NOMO-1 treated with DMSO at 0.1 percent for 48 hours (cell line): Measurements from ENCODE around the gene FAM13B.
"Not testable (repeated sequence)": the region's sequence is repeated elsewhere in the genome, so short reads cannot be mapped to it uniquely, and the experiment has no call there.

ENCODE experiments used
- DNase-seq: peaks from one replicate; lab custom pipeline; 2025; ENCODE audit not compliant: unreplicated experiment; lab: John Stamatoyannopoulos, UW

Gene FAM13B

GRCh38 chr5:138032572-138033385 lies at the start of gene FAM13B:
TSS of gene FAM13B (minus strand) at chr5:138033079. CDS start at chr5:138019111, 13,968 bp downstream.
- peak; percentile 84 for DNase-seq

GRCh38 chr5:138082033-138082432 lies 49.2 kb upstream of the FAM13B start:
- DNase-seq: no peak

DNA sequence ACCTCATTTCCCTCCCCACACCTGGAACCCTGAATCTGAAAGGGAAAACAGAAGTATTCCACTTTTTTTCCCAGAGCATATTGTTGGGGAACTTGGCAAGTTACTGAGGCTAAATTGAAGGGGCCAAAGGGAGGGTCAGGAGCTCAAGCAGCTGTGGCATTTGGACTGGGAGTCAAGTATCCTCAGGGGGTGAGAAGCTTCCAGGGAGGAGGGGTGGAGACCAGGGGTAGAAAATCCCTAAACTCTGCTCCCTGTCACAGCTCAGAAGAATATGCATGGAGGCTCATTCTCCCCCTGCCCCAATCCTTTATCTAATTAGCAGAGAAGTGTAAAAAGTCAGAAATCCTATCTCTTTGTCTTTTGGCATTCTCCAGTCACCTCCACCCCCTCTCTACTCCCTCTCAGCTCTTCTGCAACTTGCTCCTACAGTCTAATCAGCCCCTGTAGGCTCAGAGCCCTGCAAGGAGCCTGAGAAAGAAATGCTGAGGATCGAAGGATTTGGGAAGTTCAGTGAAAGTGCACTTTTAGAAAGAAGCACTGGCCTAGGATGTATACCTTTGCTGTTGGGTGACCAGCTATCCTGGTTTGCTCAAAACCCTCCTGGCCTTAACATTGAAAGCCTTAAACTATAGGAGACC lies 45.2 kb upstream of the FAM13B start:
- no peak for DNase-seq

GRCh38 chr5:138077064-138077696 lies 44.3 kb upstream of the FAM13B start:
- peak; percentile 37 for DNase-seq

DNA sequence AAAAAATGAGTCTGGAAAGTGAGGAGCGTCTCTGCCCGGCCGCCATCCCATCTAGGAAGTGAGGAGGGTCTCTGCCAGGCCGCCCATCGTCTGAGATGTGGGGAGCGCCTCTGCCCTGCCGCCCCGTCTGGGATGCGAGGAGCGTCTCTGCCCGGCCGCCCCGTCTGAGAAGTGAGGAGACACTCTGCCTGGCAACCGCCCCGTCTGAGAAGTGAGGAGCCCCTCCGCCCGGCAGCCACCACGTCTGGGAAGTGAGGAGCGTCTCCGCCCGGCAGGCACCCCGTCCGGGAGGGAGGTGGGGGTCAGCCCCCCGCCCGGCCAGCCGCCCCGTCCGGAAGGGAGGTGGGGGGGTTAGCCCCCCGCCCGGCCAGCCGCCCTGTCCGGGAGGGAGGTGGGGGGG lies 37.1 kb upstream of the FAM13B start:
- DNase-seq: not testable (repeated sequence)

GRCh38 chr5:138068742-138069600 lies 36.1 kb upstream of the FAM13B start:
- peak; percentile 74 for DNase-seq

GRCh38 chr5:138067945-138068344 lies 35.1 kb upstream of the FAM13B start:
- DNase-seq: no peak

GRCh38 chr5:138065102-138065501 lies 32.2 kb upstream of the FAM13B start:
- no peak for DNase-seq

GRCh38 chr5:138064526-138064925 lies 31.6 kb upstream of the FAM13B start:
- no peak for DNase-seq

DNA sequence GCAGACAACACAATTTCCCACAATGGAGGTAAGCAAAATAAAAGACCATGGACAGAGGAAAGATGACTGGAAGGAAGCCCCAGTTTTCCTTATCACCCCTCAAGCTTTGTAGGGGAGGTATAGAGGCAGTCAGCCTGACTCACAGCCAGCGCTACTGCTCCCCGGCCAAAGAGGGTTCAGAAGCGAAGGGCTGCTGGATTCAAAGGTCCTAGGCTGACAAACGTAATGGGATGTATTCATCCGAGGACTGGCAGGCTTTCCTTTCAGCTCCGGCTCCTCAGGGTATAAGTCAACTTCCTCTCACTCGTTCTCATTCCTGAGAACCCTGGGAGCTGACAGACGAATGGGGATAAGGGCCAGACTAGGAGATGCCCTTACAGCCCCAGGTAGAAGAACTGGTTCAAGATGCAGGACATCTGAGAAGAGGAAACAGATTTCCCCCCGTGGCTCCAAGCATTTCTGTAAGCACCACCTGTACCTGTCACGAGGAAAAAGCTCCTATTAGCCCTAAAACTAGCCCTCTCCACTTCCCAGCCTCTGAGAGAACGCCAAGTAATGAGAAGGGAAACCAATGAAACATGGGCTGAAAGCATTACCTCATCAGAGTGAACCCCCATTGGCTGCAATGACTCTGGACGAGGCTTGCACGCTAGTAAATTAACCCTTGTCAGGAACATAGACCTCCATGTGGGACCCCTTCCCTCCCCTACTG lies 22.1 kb upstream of the FAM13B start:
- no peak for DNase-seq

GRCh38 chr5:138054206-138054605 lies 21.3 kb upstream of the FAM13B start:
- DNase-seq: no peak

GRCh38 chr5:138053554-138053953 lies 20.7 kb upstream of the FAM13B start:
- no peak for DNase-seq

DNA sequence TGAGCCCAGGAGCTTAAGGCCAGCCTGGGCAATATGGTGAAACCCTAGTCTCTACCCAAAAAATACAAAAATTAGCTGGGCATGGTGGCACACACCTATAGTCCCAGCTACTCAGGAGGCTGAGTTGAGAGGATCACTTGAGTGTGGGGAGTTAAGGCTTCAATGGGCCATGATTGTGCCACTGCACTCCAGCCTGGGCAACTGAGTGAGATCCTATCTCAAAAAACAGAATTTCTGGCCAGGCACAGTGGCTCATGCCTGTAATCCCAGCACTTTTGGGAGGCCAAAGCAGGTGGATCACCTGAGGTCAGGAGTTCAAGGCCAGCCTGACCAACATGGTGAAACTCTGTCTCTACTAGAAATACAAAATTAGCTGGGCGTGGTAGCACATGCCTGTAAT lies 19.8 kb upstream of the FAM13B start:
- not testable (repeated sequence) for DNase-seq

- no peak for DNase-seq
Observed at GRCh38 chr5:138051441-138052296, 18.8 kb upstream of the FAM13B start.

GRCh38 chr5:138045283-138045682 lies 12.4 kb upstream of the FAM13B start:
- not testable (repeated sequence) for DNase-seq

DNA sequence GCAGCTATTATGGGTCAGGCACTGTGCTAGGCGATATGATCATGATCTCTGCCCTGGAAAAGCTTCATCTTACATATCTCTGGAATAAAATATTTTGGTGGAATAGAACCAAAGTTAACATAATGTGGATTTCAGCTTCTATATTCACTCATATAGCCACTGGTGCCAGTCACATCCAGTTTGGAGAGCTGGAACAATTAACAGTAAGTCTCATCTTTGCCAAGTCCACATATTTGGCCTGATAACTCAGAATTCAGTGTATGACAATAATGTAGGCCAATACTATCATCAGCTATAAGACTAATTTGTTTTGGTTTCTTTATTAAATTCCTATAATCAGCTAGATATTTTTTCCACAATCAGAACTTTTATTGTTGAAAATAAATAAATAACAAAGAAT lies 5.9 kb upstream of the FAM13B start:
- no peak for DNase-seq

DNA sequence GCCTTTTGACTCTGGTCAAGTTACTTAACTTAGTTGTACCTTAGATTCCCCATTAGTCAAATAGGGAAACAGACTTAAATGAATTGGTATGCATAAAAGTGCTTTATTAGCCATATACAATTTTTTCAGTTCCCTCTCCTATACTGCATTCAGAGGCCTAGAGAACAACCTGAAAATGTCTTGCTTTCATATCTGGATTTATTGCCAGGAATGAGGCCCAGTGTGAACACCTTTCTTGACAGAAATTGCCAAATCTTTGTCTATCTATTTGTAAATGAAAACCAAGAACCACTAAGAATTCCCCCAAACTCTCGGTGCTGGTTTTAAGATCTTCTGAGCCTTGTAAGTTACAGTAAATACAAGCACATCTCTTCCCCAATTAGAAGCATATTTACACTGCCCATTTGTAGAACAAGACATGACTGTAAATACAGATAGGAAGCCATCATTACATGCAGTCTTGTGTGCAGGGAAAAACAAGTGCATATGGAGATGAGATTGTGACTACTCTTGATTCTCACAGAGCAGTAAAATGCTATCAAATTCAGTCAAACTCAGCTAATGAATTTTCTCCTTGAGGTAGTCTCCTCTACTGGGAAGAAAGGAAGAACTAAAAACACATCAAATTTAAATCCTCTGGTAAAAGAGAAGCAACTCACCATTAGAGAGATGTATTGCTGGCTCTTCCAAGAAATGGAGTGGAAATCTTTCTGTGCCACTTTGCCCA lies 5.2 kb upstream of the FAM13B start:
- DNase-seq: no peak

GRCh38 chr5:138037271-138037670 lies 4.4 kb upstream of the FAM13B start:
- no peak for DNase-seq
